Activated naive CD4-positive, alpha-beta T cell treated with anti-CD3 and anti-CD28 coated beads, Interleukin-2, amount 10 ng/mL, durations not matched to agents 7 days and 5 days (primary cell): ENCODE data around the gene MAP3K5.
"Not testable (repeated sequence)": the region's sequence is repeated elsewhere in the genome, so short reads cannot be mapped to it uniquely, and the experiment has no call there.

Experiments used
- CTCF ChIA-PET: fragments of 350-600 bp; sonication (Branson Sonifier 250); formaldehyde crosslinking; loops from one replicate; lab custom pipeline; 2021; ENCODE audit warnings: antibody characterized with exemption; lab: Charles Lee
- DNase-seq: peaks from one replicate; pipeline ENCODE4 v3.0.0-alpha.2; 2020
- H3K27ac Mint-ChIP-seq: one replicate; pipeline ENCODE4 v1.8.0; 2021; ENCODE audit warnings: mild to moderate bottlenecking, moderate library complexity, mixed read lengths
- H3K27me3 Mint-ChIP-seq: one replicate; pipeline ENCODE4 v1.8.0; 2021; ENCODE audit warnings: mild to moderate bottlenecking, mixed read lengths
- H3K36me3 Mint-ChIP-seq: one replicate; pipeline ENCODE4 v1.8.0; 2021; ENCODE audit warnings: mixed read lengths
- H3K4me1 Mint-ChIP-seq: one replicate; pipeline ENCODE4 v1.8.0; 2021; ENCODE audit warnings: mixed read lengths
- H3K4me3 Mint-ChIP-seq: one replicate; pipeline ENCODE4 v1.8.0; 2021; ENCODE audit warnings: mild to moderate bottlenecking, moderate library complexity, mixed read lengths
- H3K9me3 Mint-ChIP-seq: one replicate; pipeline ENCODE4 v1.8.0; 2021; ENCODE audit warnings: mixed read lengths

The MAP3K5 gene

GRCh38 chr6:136811272-136811671 lies 19.0 kb upstream of the MAP3K5 start:
- CTCF ChIA-PET, result interaction anchor here (1.2 to 1.8 kb wide), 2 partner anchors 13 to 19 kb away, joined by 3 to 5 read pairs; partner anchors contain the start of gene MAP3K5
- DNase-seq, result no peak
- Mint-ChIP-seq H3K4me1 (peaks cover 2% of the 10 kb centered on the region), H3K9me3 (peaks cover 2% of the 10 kb centered on the region), H3K27me3 (peaks cover 3% of the 10 kb centered on the region), H3K4me3 (no peak overlapping the region), H3K36me3 (no peaks in the 10 kb centered on the region), H3K27ac (no peak overlapping the region)

GRCh38 chr6:136809091-136809860 lies 17.0 kb upstream of the MAP3K5 start:
- Mint-ChIP-seq H3K27ac (no peak overlapping the region), H3K36me3 (no peaks in the 10 kb centered on the region), H3K9me3 (no peaks in the 10 kb centered on the region), H3K4me3 (no peak overlapping the region), H3K27me3 (peaks cover 3% of the 10 kb centered on the region), H3K4me1 (no peaks in the 10 kb centered on the region)
- CTCF ChIA-PET, result no interaction called here
- no peak for DNase-seq

- H3K27ac Mint-ChIP-seq, result no peak overlapping the region
- H3K4me1 Mint-ChIP-seq, result no peaks in the 10 kb centered on the region
- H3K27me3 Mint-ChIP-seq, result peaks cover 12% of the 10 kb centered on the region
- CTCF ChIA-PET, result interaction anchor here (1.1 kb wide), 1 partner anchor 11 kb away, joined by 3 read pairs; the partner anchor contains the start of gene MAP3K5
- H3K9me3 Mint-ChIP-seq, result no peaks in the 10 kb centered on the region
- no peak for DNase-seq
- H3K36me3 Mint-ChIP-seq, result no peaks in the 10 kb centered on the region
- H3K4me3 Mint-ChIP-seq, result no peak overlapping the region
These were observed 11.3 kb upstream of the MAP3K5 start for GRCh38 chr6:136803608-136804007.

GRCh38 chr6:136801581-136801980 lies 9.3 kb upstream of the MAP3K5 start:
- no peaks in the 10 kb centered on the region for H3K9me3 Mint-ChIP-seq
- CTCF ChIA-PET, result interaction anchor here (2.4 to 2.5 kb wide), 2 partner anchors 9 to 157 kb away, joined by 7 to 8 read pairs; partner anchors contain the start of gene MAP3K5

GRCh38 chr6:136798044-136798443 lies 5.8 kb upstream of the MAP3K5 start:
- no peaks in the 10 kb centered on the region for H3K36me3 Mint-ChIP-seq
- no peak for DNase-seq
- no peaks in the 10 kb centered on the region for H3K9me3 Mint-ChIP-seq
- peaks cover 5% of the 10 kb centered on the region for H3K4me1 Mint-ChIP-seq
- H3K27me3 Mint-ChIP-seq, result peaks cover 12% of the 10 kb centered on the region
- no peak overlapping the region for H3K4me3 Mint-ChIP-seq
- H3K27ac Mint-ChIP-seq, result no peak overlapping the region
- CTCF ChIA-PET, result interaction anchor here (0.6 to 0.8 kb wide), 3 partner anchors 13 to 217 kb away, joined by 3 to 4 read pairs (median 3); no protein-coding TSS in a partner anchor

More at GRCh38 chr6:136801581-136801980, 9.3 kb upstream of the MAP3K5 start:
- H3K4me1 Mint-ChIP-seq, result no peaks in the 10 kb centered on the region
- no peaks in the 10 kb centered on the region for H3K36me3 Mint-ChIP-seq
- H3K27me3 Mint-ChIP-seq, result peaks cover 12% of the 10 kb centered on the region
- H3K27ac Mint-ChIP-seq, result no peak overlapping the region
- no peak overlapping the region for H3K4me3 Mint-ChIP-seq
- DNase-seq, result no peak

GRCh38 chr6:136795996-136796395 lies 3.7 kb upstream of the MAP3K5 start:
- H3K27me3 Mint-ChIP-seq, result peaks cover 11% of the 10 kb centered on the region
- no peak for DNase-seq
- CTCF ChIA-PET, result interaction anchor here (4.4 kb wide), 1 partner anchor 152 kb away, joined by 52 read pairs; no protein-coding TSS in a partner anchor
- no peaks in the 10 kb centered on the region for H3K9me3 Mint-ChIP-seq
- peaks cover 7% of the 10 kb centered on the region for H3K4me1 Mint-ChIP-seq
- H3K36me3 Mint-ChIP-seq, result no peaks in the 10 kb centered on the region
- no peak overlapping the region for H3K27ac Mint-ChIP-seq
- H3K4me3 Mint-ChIP-seq, result no peak overlapping the region

- Mint-ChIP-seq H3K4me1 (peaks cover 11% of the 10 kb centered on the region), H3K27ac (no peak overlapping the region), H3K4me3 (no peak overlapping the region), H3K9me3 (no peaks in the 10 kb centered on the region), H3K27me3 (peaks cover 7% of the 10 kb centered on the region), H3K36me3 (no peaks in the 10 kb centered on the region)
- CTCF ChIA-PET, result interaction anchor here (1.2 to 4.4 kb wide), 3 partner anchors 50 to 151 kb away, joined by 3 to 52 read pairs (median 9); no protein-coding TSS in a partner anchor
- no peak for DNase-seq
These were observed 3.1 kb upstream of the MAP3K5 start for GRCh38 chr6:136795386-136795785.

- peaks cover 6% of the 10 kb centered on the region for H3K27me3 Mint-ChIP-seq
- peaks cover 27% of the 10 kb centered on the region for H3K4me1 Mint-ChIP-seq
- peak overlapping the region; percentile 90 for H3K4me3 Mint-ChIP-seq
- peaks cover 3% of the 10 kb centered on the region for H3K9me3 Mint-ChIP-seq
- no peak for DNase-seq
- CTCF ChIA-PET, result interaction anchor here (1.4 to 9.6 kb wide), 9 partner anchors 20 to 242 kb away, joined by 4 to 426 read pairs (median 9); no protein-coding TSS in a partner anchor
- H3K36me3 Mint-ChIP-seq, result peaks cover 7% of the 10 kb centered on the region
- H3K27ac Mint-ChIP-seq, result no peak overlapping the region
These were observed 1.1 kb upstream of the MAP3K5 start for GRCh38 chr6:136793363-136793762.

GRCh38 chr6:136792095-136792409 lies 225 bp downstream of the MAP3K5 start:
- Mint-ChIP-seq H3K9me3 (peaks cover 3% of the 10 kb centered on the region), H3K27ac (peak overlapping the region; percentile 96), H3K36me3 (peaks cover 20% of the 10 kb centered on the region), H3K4me3 (peak overlapping the region; percentile 90), H3K27me3 (peaks cover 3% of the 10 kb centered on the region), H3K4me1 (peaks cover 40% of the 10 kb centered on the region)
- no peak for DNase-seq
- CTCF ChIA-PET, result interaction anchor here (0.7 to 9.6 kb wide), 54 partner anchors 8 to 475 kb away, joined by 3 to 426 read pairs (median 5); no protein-coding TSS in a partner anchor

- Mint-ChIP-seq H3K36me3 (peaks cover 22% of the 10 kb centered on the region), H3K4me3 (peak overlapping the region; percentile 90), H3K27me3 (peaks cover 3% of the 10 kb centered on the region), H3K4me1 (peaks cover 44% of the 10 kb centered on the region), H3K27ac (peak overlapping the region; percentile 94), H3K9me3 (peaks cover 3% of the 10 kb centered on the region)
- CTCF ChIA-PET, result interaction anchor here (0.7 to 9.6 kb wide), 48 partner anchors 7 to 474 kb away, joined by 3 to 426 read pairs (median 6); no protein-coding TSS in a partner anchor
- DNase-seq, result peak; percentile 72
These were observed 782 bp downstream of the MAP3K5 start for GRCh38 chr6:136791296-136792094.

GRCh38 chr6:136790411-136791295 lies 1.6 kb downstream of the MAP3K5 start:
- H3K4me1 Mint-ChIP-seq, result peaks cover 52% of the 10 kb centered on the region
- CTCF ChIA-PET, result interaction anchor here (1.1 to 9.6 kb wide), 6 partner anchors 28 to 182 kb away, joined by 3 to 426 read pairs (median 19); no protein-coding TSS in a partner anchor
- peak overlapping the region; percentile 90 for H3K4me3 Mint-ChIP-seq
- H3K36me3 Mint-ChIP-seq, result peaks cover 22% of the 10 kb centered on the region
- H3K27ac Mint-ChIP-seq, result peak overlapping the region; percentile 94
- H3K9me3 Mint-ChIP-seq, result peaks cover 3% of the 10 kb centered on the region
- DNase-seq, result no peak
- peaks cover 3% of the 10 kb centered on the region for H3K27me3 Mint-ChIP-seq

- Mint-ChIP-seq H3K4me3 (peak overlapping the region; percentile 90), H3K4me1 (peaks cover 64% of the 10 kb centered on the region), H3K36me3 (peaks cover 34% of the 10 kb centered on the region)
- CTCF ChIA-PET, result interaction anchor here (3.2 to 9.6 kb wide), 3 partner anchors 27 to 145 kb away, joined by 24 to 426 read pairs (median 60); no protein-coding TSS in a partner anchor
- not testable (repeated sequence) for H3K27me3 Mint-ChIP-seq, H3K27ac Mint-ChIP-seq, DNase-seq, H3K9me3 Mint-ChIP-seq
These were observed 2.8 kb downstream of the MAP3K5 start for GRCh38 chr6:136789440-136789839.
